PC-9 (cell line): Measurements from ENCODE around the gene ABCB8. TPM values are rescaled to one million over a fixed set of nuclear protein-coding genes. Genes with fewer than 3 reads are reported as not detected.

Source experiments
- BruUV-seq: library from RNA; stranded (reverse); fragments of 400-500 nt; replicated peaks from 2 replicates; lab custom pipeline; 2021; lab: Mats Ljungman, UMichigan
- CTCF ChIA-PET: fragments of 300-600 bp; sonication (Branson Sonifier 250); formaldehyde crosslinking; loops from one replicate; lab custom pipeline; 2022; ENCODE audit warnings: antibody characterized with exemption; lab: Charles Lee
- POLR2A ChIA-PET: fragments of 300-600 bp; sonication (Branson Sonifier 250); formaldehyde crosslinking; loops from one replicate; lab custom pipeline; 2022; ENCODE audit warnings: antibody characterized with exemption; ENCODE audit not compliant: unreplicated experiment; lab: Charles Lee
- DNase-seq, 2 experiments: peaks; one replicate each; pipeline versions ENCODE4 v3.0.0 to v3.0.0-alpha.2; 2015 to 2022; ENCODE audit warnings: mixed read lengths in 1 of 2
- H2AFZ ChIP-seq: fragments of 200-600 bp; sonication (generic); 2 replicates; pipeline ENCODE4 v1.8.1; 2017; ENCODE audit warnings: antibody characterized with exemption
- H3F3A ChIP-seq: fragments of 200-600 bp; sonication (generic); 2 replicates; pipeline ENCODE4 v1.8.1; 2017; ENCODE audit warnings: antibody characterized with exemption, mild to moderate bottlenecking, low read depth; ENCODE audit not compliant: insufficient read depth
- H3K27ac ChIP-seq: fragments of 200-600 bp; sonication (generic); 2 replicates; pipeline ENCODE4 v1.6.1; 2016; ENCODE audit warnings: mixed run types
- H3K27me3 ChIP-seq: fragments of 200-600 bp; sonication (generic); 2 replicates; pipeline ENCODE4 v1.6.1; 2016; ENCODE audit warnings: low read depth, mixed run types; ENCODE audit not compliant: insufficient read depth
- H3K36me3 ChIP-seq: fragments of 200-600 bp; sonication (generic); 2 replicates; pipeline ENCODE4 v1.6.1; 2016; ENCODE audit warnings: low read depth, mixed run types
- H3K4me1 ChIP-seq: fragments of 200-600 bp; sonication (generic); replicated peaks from 2 replicates; pipeline ENCODE4 v1.6.1; 2016; ENCODE audit warnings: mixed run types; ENCODE audit not compliant: insufficient read depth
- H3K4me2 ChIP-seq: fragments of 200-600 bp; sonication (generic); 2 replicates; pipeline ENCODE4 v1.6.1; 2017; ENCODE audit warnings: mixed run types
- H3K4me3 ChIP-seq: fragments of 200-600 bp; sonication (generic); 2 replicates; pipeline ENCODE4 v1.6.1; 2016; ENCODE audit warnings: mixed run types
- H3K79me2 ChIP-seq: fragments of 200-600 bp; sonication (generic); 2 replicates; pipeline ENCODE4 v1.6.1; 2017; ENCODE audit warnings: low read depth, mixed run types
- H3K9me2 ChIP-seq: fragments of 200-600 bp; sonication (generic); 2 replicates; pipeline ENCODE4 v1.8.1; 2017; ENCODE audit warnings: mild to moderate bottlenecking; ENCODE audit not compliant: insufficient read depth
- H3K9me3 ChIP-seq: fragments of 200-600 bp; sonication (generic); 2 replicates; pipeline ENCODE4 v1.8.1; 2016; ENCODE audit warnings: low read depth; ENCODE audit not compliant: insufficient read depth
- H4K20me1 ChIP-seq: fragments of 200-600 bp; sonication (generic); 2 replicates; pipeline ENCODE4 v1.8.1; 2017; ENCODE audit not compliant: insufficient read depth
- EZH2 ChIP-seq: fragments of 200-600 bp; sonication (generic); IDR thresholded peaks from 2 replicates; pipeline ENCODE4 v1.8.0; 2017; ENCODE audit warnings: antibody characterized with exemption, low read depth
- intact Hi-C: fragments of 100-400 bp; cut with micrococcal nuclease; formaldehyde crosslinking; loops from one replicate; pipeline ENCODE4 v1.10.0; 2022; ENCODE audit not compliant: unreplicated experiment
- total RNA-seq: library from RNA; stranded (reverse); gene quantifications from 2 replicates; pipeline ENCODE4 v1.2.3, GENCODE V29; 2021
- TF ChIP-seq, protein P1 (sequence below): fragments of 200-600 bp; sonication (generic); conservative IDR thresholded peaks from 2 replicates; pipeline ENCODE4 v1.6.1; 2017; ENCODE audit warnings: mixed run types, antibody characterized with exemption, mild to moderate bottlenecking, moderate library complexity

Gene ABCB8
- total RNA-seq, 1 experiment from 2014 or later, result 61.9 TPM

DNA sequence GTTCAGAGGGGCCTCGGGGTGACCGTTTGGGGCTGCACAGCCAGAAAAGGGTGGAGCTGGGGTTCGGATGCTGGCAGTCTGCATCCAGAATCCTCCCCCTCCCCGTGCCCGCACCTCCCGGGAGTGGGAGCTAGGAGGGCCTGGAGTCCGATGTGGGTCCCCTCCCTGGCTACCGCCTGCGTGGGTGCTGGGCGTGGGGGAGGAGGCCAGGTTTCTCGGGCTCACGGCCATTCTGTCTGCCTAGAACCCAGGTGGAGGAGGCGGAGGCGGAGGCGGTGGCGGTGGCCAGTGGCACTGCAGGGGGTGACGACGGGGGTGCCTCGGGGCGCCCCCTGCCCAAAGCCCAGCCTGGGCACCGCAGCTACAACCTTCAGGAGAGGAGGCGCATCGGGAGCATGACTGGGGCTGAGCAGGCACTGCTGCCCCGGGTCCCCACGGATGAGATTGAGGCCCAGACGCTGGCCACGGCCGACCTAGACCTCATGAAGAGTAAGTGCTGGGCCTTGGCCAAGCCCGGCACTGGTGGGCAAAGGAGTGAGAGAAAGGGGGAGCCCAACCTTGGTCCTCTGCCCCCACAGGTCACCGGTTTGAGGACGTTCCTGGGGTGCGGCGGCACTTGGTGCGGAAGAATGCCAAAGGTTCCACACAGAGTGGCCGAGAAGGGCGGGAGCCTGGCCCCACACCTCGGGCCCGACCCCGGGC is 38.2 kb downstream of the ABCB8 start:
- no TSS peak for BruUV-seq
- peaks cover 23% of the 10 kb centered on the region for H4K20me1 ChIP-seq
- TF ChIP-seq, protein P1, sequence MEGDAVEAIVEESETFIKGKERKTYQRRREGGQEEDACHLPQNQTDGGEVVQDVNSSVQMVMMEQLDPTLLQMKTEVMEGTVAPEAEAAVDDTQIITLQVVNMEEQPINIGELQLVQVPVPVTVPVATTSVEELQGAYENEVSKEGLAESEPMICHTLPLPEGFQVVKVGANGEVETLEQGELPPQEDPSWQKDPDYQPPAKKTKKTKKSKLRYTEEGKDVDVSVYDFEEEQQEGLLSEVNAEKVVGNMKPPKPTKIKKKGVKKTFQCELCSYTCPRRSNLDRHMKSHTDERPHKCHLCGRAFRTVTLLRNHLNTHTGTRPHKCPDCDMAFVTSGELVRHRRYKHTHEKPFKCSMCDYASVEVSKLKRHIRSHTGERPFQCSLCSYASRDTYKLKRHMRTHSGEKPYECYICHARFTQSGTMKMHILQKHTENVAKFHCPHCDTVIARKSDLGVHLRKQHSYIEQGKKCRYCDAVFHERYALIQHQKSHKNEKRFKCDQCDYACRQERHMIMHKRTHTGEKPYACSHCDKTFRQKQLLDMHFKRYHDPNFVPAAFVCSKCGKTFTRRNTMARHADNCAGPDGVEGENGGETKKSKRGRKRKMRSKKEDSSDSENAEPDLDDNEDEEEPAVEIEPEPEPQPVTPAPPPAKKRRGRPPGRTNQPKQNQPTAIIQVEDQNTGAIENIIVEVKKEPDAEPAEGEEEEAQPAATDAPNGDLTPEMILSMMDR, result no peak
- TF ChIP-seq EZH2, result no peak
- H3K79me2 ChIP-seq, result peaks cover 23% of the 10 kb centered on the region
- no peak overlapping the region for H3K27ac ChIP-seq
- H3F3A ChIP-seq, result peaks cover 23% of the 10 kb centered on the region; the same call in 1 of the 2 replicates
- ChIA-PET POLR2A (interaction anchor here (0.6 kb wide), 1 partner anchor 12 kb away, joined by 3 read pairs; no protein-coding TSS in a partner anchor), CTCF (no interaction called here)
- no peak overlapping the region for H3K4me2 ChIP-seq
- DNase-seq, result no peak
- no peaks in the 10 kb centered on the region for H3K27me3 ChIP-seq
- no peaks in the 10 kb centered on the region for H3K9me3 ChIP-seq
- no peak overlapping the region for H2AFZ ChIP-seq
- H3K9me2 ChIP-seq, result no peaks in the 10 kb centered on the region
- H3K36me3 ChIP-seq, result peaks cover 21% of the 10 kb centered on the region
- H3K4me1 ChIP-seq, result peaks cover 24% of the 10 kb centered on the region
- no peak overlapping the region for H3K4me3 ChIP-seq
- intact Hi-C loops, result no loop called here

DNA sequence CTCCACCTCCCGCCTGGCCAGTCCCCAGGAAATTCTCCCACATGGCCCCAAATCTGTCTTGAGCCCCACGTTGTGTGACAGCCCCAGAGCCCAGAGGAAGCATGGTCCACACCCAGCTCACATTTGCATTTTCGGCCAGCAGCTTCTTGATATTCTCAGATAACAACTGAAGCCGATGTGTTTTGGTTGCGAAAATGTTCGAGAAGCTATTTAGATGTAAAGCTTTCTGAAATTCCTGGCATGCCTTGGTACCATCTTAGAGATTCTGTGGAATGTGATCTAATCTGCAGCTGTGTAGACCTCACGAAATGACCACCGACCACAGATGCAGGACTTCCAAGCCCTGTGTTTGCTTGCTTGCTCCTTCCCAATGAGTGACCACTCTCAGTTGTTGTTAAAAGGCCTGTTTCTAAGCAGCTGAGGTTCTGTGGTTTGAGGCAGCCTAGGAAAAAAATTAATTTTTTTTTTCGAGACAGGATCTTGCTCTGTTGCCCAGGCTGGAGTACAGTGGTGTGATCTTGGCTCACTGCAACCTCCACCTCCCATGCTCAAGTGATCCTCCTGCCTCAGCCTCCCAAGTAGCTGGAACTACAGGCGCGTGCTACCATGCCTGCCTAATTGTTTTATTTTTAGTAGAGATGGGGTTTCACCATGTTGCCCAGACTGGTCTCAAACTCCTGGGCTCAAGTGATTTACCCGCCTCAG is 40.0 kb downstream of the ABCB8 start:
- Histone ChIP-seq H3K9me3 (no peaks in the 10 kb centered on the region), H3K36me3 (peaks cover 24% of the 10 kb centered on the region), H2AFZ (no peak overlapping the region), H3K4me2 (no peak overlapping the region), H3K4me3 (no peak overlapping the region), H3K79me2 (peaks cover 15% of the 10 kb centered on the region), H3K27ac (no peak overlapping the region), H4K20me1 (peaks cover 23% of the 10 kb centered on the region), H3K4me1 (peaks cover 7% of the 10 kb centered on the region), H3F3A (peaks cover 8% of the 10 kb centered on the region; the same call in 1 of the 2 replicates), H3K27me3 (no peaks in the 10 kb centered on the region), H3K9me2 (no peaks in the 10 kb centered on the region)
- no peak for DNase-seq
- TF ChIP-seq, protein P1, result no peak
- no peak for TF ChIP-seq EZH2
- intact Hi-C loops, result no loop called here
- no TSS peak for BruUV-seq
- ChIA-PET POLR2A (no interaction called here), CTCF (interaction anchor here (0.7 kb wide), 1 partner anchor 18 kb away, joined by 3 read pairs; the partner anchor contains the start of gene AGAP3)

DNA sequence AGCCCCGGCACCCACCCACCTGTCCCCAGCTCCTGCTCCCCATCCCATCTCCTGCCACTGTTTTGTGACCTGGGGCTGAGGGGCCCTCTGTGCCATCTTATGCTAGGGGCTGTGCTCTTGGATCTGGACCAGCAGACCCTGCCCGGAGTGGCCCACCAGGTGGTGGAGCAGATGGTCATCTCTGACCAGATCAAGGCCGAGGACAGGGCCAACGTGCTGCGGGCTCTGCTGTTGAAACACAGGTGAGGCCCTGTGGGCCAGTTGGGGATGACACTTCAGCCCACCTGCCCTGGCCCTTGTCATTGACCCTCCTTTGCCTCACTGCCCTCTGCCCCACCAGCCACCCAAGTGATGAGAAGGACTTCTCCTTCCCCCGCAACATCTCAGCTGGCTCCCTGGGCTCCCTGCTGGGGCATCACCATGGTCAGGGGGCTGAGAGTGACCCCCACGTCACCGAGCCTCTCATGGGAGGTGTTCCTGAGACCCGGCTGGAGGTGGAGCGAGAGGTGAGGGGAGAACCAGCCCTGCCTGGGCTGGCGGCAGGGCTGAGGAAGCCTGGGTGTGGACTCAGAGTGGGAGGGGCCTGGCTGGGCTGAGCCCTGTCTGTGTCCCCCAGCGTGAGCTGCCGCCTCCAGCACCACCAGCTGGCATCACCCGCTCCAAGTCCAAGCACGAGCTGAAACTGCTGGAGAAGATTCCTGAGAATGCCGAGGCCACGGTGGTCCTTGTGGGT is 41.8 kb downstream of the ABCB8 start:
- peaks cover 24% of the 10 kb centered on the region for H3K36me3 ChIP-seq
- DNase-seq, result no peak
- H4K20me1 ChIP-seq, result peaks cover 9% of the 10 kb centered on the region
- no peak overlapping the region for H3K4me2 ChIP-seq
- intact Hi-C loops, result no loop called here
- H3K4me3 ChIP-seq, result no peak overlapping the region
- ChIA-PET CTCF (no interaction called here), POLR2A (interaction anchor here (0.6 kb wide), 1 partner anchor 79 kb away, joined by 6 read pairs; the partner anchor contains the start of gene NOS3)
- no peak overlapping the region for H2AFZ ChIP-seq
- peaks cover 5% of the 10 kb centered on the region; the same call in 1 of the 2 replicates for H3F3A ChIP-seq
- peaks cover under 1% of the 10 kb centered on the region; the same call in 1 of the 2 replicates for H3K79me2 ChIP-seq
- TF ChIP-seq, protein P1, result no peak
- TF ChIP-seq EZH2, result no peak
- no peaks in the 10 kb centered on the region for H3K9me2 ChIP-seq
- no peaks in the 10 kb centered on the region for H3K9me3 ChIP-seq
- no peaks in the 10 kb centered on the region for H3K4me1 ChIP-seq
- H3K27me3 ChIP-seq, result no peaks in the 10 kb centered on the region
- BruUV-seq, result no TSS peak
- no peak overlapping the region for H3K27ac ChIP-seq
